ENCODE results near the gene KIAA2012. TPM values are rescaled to one million over a fixed set of nuclear protein-coding genes. Genes with fewer than 3 reads are reported as not detected.

Gene KIAA2012
- total RNA-seq, 1 donor from 2014 or later = not detected

DNA sequence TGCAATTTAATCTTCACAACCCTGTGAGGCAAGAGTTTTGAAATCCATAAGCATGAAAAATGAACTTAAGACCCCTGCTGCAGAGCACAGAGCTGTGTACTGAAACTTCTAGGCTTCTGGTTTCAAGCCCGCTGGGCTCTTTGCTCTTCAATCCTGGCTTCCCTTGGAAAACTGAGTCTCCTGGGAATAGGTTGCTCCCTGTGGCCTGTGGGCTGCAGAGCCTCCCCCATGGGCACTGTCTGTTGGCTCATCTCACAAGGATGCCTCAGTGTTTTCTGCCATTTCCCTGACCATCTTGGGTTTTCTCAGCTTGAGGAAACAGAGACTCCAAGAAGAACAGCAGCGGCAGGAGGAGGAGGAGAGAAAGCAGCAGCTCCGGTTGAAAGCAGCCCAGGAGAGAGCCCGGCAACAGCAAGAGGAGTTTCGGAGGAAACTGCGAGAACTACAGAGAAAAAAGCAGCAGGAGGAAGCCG is 120.9 kb downstream of the KIAA2012 start:
- FAIRE-seq (no peak), DNase-seq (ENCODE audit: low read depth) (no peak)
- Mint-ChIP-seq H3K27ac (ENCODE audit: unreplicated experiment) (no peak overlapping the region), H3K27me3 (ENCODE audit: low read depth, unreplicated experiment) (peaks cover 8% of the 10 kb centered on the region), H3K9me3 (ENCODE audit: unreplicated experiment) (peaks cover 2% of the 10 kb centered on the region), H3K4me1 (ENCODE audit: low read depth, unreplicated experiment) (peaks cover 2% of the 10 kb centered on the region), H3K4me3 (ENCODE audit: unreplicated experiment) (no peak overlapping the region), H3K36me3 (ENCODE audit: low read depth, unreplicated experiment) (peaks cover under 1% of the 10 kb centered on the region)
- no peaks in the 10 kb centered on the region for H3K4me1 ChIP-seq (ENCODE audit: insufficient read depth, low read length)
- no peaks in the 10 kb centered on the region for H3K27me3 ChIP-seq (ENCODE audit: insufficient read depth, low read length)
- no peaks in the 10 kb centered on the region for H3K36me3 ChIP-seq (ENCODE audit: insufficient read depth, low read length)
- no peaks in the 10 kb centered on the region for H3K79me2 ChIP-seq (ENCODE audit: insufficient read depth, low read length)
- no peak overlapping the region for H3K9ac ChIP-seq (ENCODE audit: low read length)
- no peaks in the 10 kb centered on the region for H3K9me3 ChIP-seq (ENCODE audit: insufficient read depth, low read depth, low read length)
- no peak overlapping the region for H3K27ac ChIP-seq (ENCODE audit: low read depth, low read length)
- H4K20me1 ChIP-seq (ENCODE audit: insufficient read depth, low read length) = no peaks in the 10 kb centered on the region
- H3K4me3 ChIP-seq (ENCODE audit: insufficient read depth, low read depth, low read length) = no peak overlapping the region
- TF ChIP-seq, protein P1, sequence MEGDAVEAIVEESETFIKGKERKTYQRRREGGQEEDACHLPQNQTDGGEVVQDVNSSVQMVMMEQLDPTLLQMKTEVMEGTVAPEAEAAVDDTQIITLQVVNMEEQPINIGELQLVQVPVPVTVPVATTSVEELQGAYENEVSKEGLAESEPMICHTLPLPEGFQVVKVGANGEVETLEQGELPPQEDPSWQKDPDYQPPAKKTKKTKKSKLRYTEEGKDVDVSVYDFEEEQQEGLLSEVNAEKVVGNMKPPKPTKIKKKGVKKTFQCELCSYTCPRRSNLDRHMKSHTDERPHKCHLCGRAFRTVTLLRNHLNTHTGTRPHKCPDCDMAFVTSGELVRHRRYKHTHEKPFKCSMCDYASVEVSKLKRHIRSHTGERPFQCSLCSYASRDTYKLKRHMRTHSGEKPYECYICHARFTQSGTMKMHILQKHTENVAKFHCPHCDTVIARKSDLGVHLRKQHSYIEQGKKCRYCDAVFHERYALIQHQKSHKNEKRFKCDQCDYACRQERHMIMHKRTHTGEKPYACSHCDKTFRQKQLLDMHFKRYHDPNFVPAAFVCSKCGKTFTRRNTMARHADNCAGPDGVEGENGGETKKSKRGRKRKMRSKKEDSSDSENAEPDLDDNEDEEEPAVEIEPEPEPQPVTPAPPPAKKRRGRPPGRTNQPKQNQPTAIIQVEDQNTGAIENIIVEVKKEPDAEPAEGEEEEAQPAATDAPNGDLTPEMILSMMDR (IDR thresholded peaks at IDR 0.05; ENCODE audit: insufficient read depth, low read depth, low read length) = no peak
- no peak for TF ChIP-seq EZH2 (IDR thresholded peaks at IDR 0.05; ENCODE audit: insufficient read depth, low read length)
- no peak overlapping the region for H3K4me2 ChIP-seq (ENCODE audit: low read length)
- no peak overlapping the region for H2AFZ ChIP-seq (ENCODE audit: low read depth, low read length)

DNA sequence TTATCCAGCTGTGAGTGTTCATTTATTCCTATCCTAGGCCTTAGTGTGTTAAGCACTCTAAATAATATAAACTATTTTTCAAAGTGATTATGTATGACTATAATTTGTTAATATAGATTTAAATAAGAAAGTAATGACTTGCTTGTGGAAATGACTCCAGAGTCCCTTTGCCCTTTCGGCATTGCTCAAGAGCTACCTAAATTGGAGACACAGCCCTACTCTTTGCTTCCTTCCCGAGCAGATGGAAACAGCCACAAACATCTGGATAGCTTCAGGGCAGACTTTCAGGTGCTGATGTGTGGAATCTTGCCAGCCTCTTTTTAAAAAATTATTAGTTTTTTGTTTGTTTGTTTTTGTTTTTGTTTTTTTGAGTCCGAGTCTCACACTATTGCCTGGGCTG is 121.4 kb downstream of the KIAA2012 start:
- no peak for TF ChIP-seq EZH2 (IDR thresholded peaks at IDR 0.05; ENCODE audit: insufficient read depth, low read length)
- TF ChIP-seq, protein P1 (IDR thresholded peaks at IDR 0.05; ENCODE audit: insufficient read depth, low read depth, low read length) = no peak
- Histone ChIP-seq H3K27ac (ENCODE audit: low read depth, low read length) (no peak overlapping the region), H3K4me3 (ENCODE audit: insufficient read depth, low read depth, low read length) (no peak overlapping the region), H3K9ac (ENCODE audit: low read length) (no peak overlapping the region), H3K36me3 (ENCODE audit: insufficient read depth, low read length) (no peaks in the 10 kb centered on the region), H3K4me1 (ENCODE audit: insufficient read depth, low read length) (no peaks in the 10 kb centered on the region), H3K4me2 (ENCODE audit: low read length) (no peak overlapping the region), H3K9me3 (ENCODE audit: insufficient read depth, low read depth, low read length) (no peaks in the 10 kb centered on the region), H4K20me1 (ENCODE audit: insufficient read depth, low read length) (no peaks in the 10 kb centered on the region), H3K79me2 (ENCODE audit: insufficient read depth, low read length) (no peaks in the 10 kb centered on the region), H3K27me3 (ENCODE audit: insufficient read depth, low read length) (no peaks in the 10 kb centered on the region), H2AFZ (ENCODE audit: low read depth, low read length) (no peak overlapping the region)
- Mint-ChIP-seq H3K27ac (ENCODE audit: unreplicated experiment) (no peak overlapping the region), H3K27me3 (ENCODE audit: low read depth, unreplicated experiment) (peaks cover 7% of the 10 kb centered on the region), H3K36me3 (ENCODE audit: low read depth, unreplicated experiment) (peaks cover 2% of the 10 kb centered on the region), H3K9me3 (ENCODE audit: unreplicated experiment) (peaks cover 2% of the 10 kb centered on the region), H3K4me1 (ENCODE audit: low read depth, unreplicated experiment) (peaks cover 2% of the 10 kb centered on the region), H3K4me3 (ENCODE audit: unreplicated experiment) (no peak overlapping the region)
- DNase-seq (ENCODE audit: low read depth) (no peak), FAIRE-seq (no peak)

DNA sequence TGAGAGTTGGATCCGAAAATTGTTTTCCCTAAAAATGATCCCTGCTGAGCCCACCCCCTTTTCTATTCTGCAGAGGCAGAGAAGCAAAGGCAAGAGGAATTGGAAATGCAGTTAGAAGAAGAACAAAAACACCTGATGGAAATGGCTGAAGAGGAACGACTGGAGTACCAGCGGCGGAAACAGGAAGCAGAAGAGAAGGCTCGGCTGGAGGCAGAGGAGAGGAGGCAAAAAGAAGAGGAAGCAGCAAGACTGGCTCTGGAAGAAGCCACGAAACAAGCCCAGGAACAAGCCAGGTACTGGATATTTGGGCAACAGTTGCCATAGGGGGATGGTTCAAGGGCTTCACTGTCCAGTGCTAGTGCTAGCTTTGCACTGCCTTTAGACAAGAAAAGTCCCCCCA is 123.7 kb downstream of the KIAA2012 start:
- DNase-seq (ENCODE audit: low read depth) (no peak), FAIRE-seq (no peak)
- no peak overlapping the region for H3K9ac ChIP-seq (ENCODE audit: low read length)
- no peak overlapping the region for H3K27ac ChIP-seq (ENCODE audit: low read depth, low read length)
- Mint-ChIP-seq H3K4me3 (ENCODE audit: unreplicated experiment) (no peak overlapping the region), H3K9me3 (ENCODE audit: unreplicated experiment) (peaks cover 2% of the 10 kb centered on the region), H3K4me1 (ENCODE audit: low read depth, unreplicated experiment) (no peaks in the 10 kb centered on the region), H3K27me3 (ENCODE audit: low read depth, unreplicated experiment) (peaks cover 5% of the 10 kb centered on the region), H3K27ac (ENCODE audit: unreplicated experiment) (no peak overlapping the region), H3K36me3 (ENCODE audit: low read depth, unreplicated experiment) (peaks cover 2% of the 10 kb centered on the region)
- TF ChIP-seq EZH2 (IDR thresholded peaks at IDR 0.05; ENCODE audit: insufficient read depth, low read length) = no peak
- TF ChIP-seq, protein P1 (IDR thresholded peaks at IDR 0.05; ENCODE audit: insufficient read depth, low read depth, low read length) = no peak
- H4K20me1 ChIP-seq (ENCODE audit: insufficient read depth, low read length) = no peaks in the 10 kb centered on the region
- no peak overlapping the region for H2AFZ ChIP-seq (ENCODE audit: low read depth, low read length)
- H3K36me3 ChIP-seq (ENCODE audit: insufficient read depth, low read length) = no peaks in the 10 kb centered on the region
- no peak overlapping the region for H3K4me2 ChIP-seq (ENCODE audit: low read length)
- H3K4me1 ChIP-seq (ENCODE audit: insufficient read depth, low read length) = no peaks in the 10 kb centered on the region
- H3K79me2 ChIP-seq (ENCODE audit: insufficient read depth, low read length) = no peaks in the 10 kb centered on the region
- no peaks in the 10 kb centered on the region for H3K27me3 ChIP-seq (ENCODE audit: insufficient read depth, low read length)
- H3K9me3 ChIP-seq (ENCODE audit: insufficient read depth, low read depth, low read length) = no peaks in the 10 kb centered on the region
- no peak overlapping the region for H3K4me3 ChIP-seq (ENCODE audit: insufficient read depth, low read depth, low read length)
